CD4-positive, alpha-beta T cell treated with Interleukin-6 for 4 hours (primary cell): Measurements from ENCODE around the gene USP37.

Experiments used
- DNase-seq: peaks from one replicate; pipeline ENCODE4 v3.0.0-alpha.2; 2020; ENCODE audit warnings: mixed read lengths

USP37 gene

DNA sequence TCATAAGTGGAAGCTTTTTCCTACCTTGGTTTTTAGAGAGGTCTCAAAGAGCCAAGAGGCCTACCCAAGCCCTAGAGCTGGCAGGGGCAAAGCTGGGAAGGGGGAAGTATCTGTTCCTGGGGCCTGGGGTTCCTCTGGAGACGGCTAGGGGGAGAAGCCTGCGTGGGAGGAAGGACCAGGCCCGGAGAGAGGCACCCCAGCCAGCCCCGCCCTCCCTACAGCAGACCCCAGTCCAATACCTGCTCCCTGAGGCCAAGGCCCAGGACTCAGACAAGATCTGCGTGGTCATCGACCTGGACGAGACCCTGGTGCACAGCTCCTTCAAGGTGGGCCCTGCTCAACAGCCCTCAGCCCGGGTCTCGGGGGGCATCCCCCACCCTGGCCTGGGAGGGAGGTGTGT lies 166.3 kb downstream of the USP37 start:
- DNase-seq: no peak

DNA sequence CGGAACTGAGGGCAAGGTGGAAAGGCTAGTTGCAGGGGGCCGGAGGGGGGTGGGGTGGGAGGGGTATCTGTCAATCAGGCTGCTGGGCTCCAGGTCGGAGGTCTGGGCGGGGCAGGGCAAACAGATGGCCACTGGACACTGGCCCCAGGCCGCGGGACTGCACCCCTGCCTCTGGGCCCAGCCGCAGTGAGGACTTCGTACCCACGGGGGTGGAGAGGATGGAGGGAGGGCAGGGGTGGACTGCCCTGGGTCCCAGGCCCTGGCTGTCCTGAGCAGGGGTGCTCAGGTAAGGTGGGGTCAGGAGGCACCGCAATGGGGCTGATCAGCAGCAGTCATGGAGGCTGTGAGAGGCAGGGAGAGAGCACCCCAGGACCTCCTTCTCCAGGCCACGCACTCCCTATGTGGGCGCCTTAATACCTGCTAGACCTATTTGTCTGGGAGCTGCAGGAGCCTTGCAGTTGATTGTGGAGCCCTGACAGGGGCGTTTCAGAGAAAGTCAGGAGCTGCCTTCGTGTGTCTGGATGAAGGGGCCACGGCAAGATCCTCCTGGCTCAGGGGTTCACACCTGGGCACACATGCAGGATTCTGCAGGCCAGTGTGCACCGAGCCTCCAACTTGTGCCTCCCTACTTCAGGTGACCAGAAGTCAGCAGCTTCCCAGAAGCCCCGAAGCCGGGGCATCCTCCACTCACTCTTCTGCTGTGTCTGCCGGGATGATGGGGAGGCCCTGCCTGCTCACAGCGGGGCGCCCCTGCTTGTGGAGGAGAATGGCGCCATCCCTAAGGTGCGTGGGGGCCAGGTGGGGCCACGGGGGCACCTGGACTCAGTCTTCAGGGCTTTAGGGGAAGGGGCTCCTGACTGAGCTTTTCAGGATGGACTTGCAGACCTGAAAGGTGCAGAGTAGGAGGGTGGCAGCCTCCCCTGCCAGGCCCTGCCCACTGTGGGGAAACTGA lies 166.9 kb downstream of the USP37 start:
- DNase-seq: no peak
